ENCODE measurements around the gene RNU1-1. TPM values are rescaled to one million over a fixed set of nuclear protein-coding genes. Genes with fewer than 3 reads are reported as not detected.
"Not testable (repeated sequence)": the region's sequence is repeated elsewhere in the genome, so short reads cannot be mapped to it uniquely, and the experiment has no call there.

The RNU1-1 gene
- total RNA-seq, 4 donors from 2014 or later, result under 0.01 TPM

DNA sequence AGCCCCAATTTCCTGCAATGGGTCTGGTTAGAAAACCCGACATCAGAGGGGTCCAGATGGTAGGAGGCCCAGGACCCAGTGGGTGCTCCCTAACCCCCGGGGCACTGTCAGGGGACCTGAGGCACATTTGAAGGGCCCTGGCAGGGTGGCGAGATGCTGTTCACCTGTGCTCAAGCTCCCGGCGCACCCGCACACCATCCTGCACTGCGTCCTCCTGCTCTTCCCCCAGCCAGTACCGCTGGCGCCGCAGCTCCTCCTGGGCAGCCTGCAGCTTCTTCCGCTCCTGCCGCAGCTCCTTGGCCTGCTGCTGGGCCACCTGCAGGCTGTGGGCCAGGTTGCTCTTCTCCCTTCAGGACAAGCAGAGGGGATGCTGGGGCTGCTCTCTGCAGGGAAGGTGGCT lies 36.0 kb downstream of the RNU1-1 start:
- intact Hi-C loops (cut with DNase I), result no loop called here
- Histone ChIP-seq H3K4me3 (no peak overlapping the region), H3K9me3 (no peaks in the 10 kb centered on the region), H3K36me3 (peaks cover 11 to 99% (median 31%) of the 10 kb centered on the region in 3 donors), H3K27me3 (no peaks in the 10 kb centered on the region), H3K27ac (no peak overlapping the region), H3K4me1 (no peaks in the 10 kb centered on the region)
- DNase-seq, result no peak
- 88 to 90% methylated on average over 2 to 11 of the region's 12 CpGs for WGBS, 2 donors
- TF ChIP-seq, protein P1, sequence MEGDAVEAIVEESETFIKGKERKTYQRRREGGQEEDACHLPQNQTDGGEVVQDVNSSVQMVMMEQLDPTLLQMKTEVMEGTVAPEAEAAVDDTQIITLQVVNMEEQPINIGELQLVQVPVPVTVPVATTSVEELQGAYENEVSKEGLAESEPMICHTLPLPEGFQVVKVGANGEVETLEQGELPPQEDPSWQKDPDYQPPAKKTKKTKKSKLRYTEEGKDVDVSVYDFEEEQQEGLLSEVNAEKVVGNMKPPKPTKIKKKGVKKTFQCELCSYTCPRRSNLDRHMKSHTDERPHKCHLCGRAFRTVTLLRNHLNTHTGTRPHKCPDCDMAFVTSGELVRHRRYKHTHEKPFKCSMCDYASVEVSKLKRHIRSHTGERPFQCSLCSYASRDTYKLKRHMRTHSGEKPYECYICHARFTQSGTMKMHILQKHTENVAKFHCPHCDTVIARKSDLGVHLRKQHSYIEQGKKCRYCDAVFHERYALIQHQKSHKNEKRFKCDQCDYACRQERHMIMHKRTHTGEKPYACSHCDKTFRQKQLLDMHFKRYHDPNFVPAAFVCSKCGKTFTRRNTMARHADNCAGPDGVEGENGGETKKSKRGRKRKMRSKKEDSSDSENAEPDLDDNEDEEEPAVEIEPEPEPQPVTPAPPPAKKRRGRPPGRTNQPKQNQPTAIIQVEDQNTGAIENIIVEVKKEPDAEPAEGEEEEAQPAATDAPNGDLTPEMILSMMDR (IDR thresholded peaks at IDR 0.05), result no peak
- no peak for TF ChIP-seq POLR2A (IDR thresholded peaks at IDR 0.05)

DNA sequence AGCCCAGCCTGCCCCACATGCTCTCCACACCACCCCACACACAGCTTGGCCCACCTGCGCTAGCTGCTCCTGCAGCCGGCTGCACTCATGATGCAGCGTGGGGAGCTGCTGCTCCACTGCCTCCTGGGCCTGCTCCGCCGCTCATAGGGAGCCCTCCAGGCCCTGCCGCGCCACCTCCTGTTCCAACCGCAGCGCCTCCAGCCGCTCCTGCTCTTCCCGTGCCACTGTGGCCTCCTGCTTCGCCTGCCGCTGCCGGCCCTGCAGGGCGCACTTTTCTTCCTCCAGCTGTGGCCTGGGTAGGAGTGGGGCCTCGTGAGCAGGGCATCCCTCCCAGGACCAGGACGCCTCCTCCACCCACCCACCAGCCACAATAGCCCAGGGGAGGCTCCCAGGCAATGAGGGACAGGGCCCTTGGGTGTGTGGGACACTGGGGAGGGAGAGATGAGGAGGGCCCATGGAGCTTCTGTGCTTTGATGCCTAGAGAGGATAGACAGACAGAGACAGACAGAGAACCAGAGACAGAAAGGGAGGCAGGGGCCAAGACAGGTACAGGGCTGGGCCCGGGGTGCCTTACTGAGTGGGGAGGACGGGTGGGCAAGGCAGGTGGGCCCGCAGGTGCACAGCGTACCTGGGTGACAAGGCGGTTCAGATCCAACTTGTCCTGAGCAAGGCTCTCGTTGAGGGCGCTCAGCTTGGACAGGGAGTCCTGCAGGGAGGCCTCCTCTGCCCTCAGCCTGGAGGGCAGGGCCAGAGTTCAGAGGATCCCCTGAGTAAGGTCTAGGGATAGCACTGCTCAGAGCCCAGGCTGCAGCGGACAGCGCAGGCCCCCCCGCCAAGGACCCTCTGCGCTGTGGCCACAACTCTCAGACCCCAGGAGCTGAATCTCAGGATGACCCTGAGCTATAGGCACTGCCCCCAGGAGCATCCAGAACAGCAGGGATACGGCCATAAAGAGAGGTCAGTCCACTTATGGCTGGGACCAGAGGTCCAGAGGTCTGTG lies 38.0 kb downstream of the RNU1-1 start:
- H3K4me1 ChIP-seq; DNase-seq; H3K9me3 ChIP-seq; H3K27ac ChIP-seq; intact Hi-C loops (cut with DNase I); H3K4me3 ChIP-seq; H3K27me3 ChIP-seq: not testable (repeated sequence)
- WGBS, 2 donors, result 97 to 100% methylated on average over 6 to 10 of the region's 29 CpGs
- H3K36me3 ChIP-seq, result peaks cover 11 to 92% (median 29%) of the 10 kb centered on the region in 3 donors

DNA sequence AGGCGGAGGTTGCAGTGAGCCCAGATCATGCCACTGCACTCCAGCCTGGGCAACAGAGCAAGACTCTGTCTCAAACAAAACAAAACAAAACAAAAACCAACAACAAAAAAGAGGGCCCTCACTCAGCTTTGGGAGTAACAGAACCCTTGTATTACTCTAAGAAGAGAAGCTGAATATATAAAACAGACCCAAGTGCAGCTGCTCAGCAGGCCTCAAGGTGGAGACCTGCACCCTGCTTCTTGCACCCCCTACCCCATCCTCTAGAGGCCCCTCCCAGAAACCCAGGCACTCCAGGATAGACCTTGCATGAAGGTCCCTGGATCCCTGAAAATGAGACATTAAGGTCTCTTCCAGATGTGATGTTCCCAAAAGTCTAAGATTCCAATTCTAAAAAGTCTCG lies 39.2 kb downstream of the RNU1-1 start:
- peaks cover 11 to 80% (median 29%) of the 10 kb centered on the region in 3 donors for H3K36me3 ChIP-seq
- 93 to 100% methylated on average over 1 to 2 of the region's 2 CpGs for WGBS, 2 donors
- DNase-seq; intact Hi-C loops (cut with DNase I); H3K9me3 ChIP-seq; H3K4me3 ChIP-seq; H3K27ac ChIP-seq; H3K4me1 ChIP-seq; H3K27me3 ChIP-seq: not testable (repeated sequence)

DNA sequence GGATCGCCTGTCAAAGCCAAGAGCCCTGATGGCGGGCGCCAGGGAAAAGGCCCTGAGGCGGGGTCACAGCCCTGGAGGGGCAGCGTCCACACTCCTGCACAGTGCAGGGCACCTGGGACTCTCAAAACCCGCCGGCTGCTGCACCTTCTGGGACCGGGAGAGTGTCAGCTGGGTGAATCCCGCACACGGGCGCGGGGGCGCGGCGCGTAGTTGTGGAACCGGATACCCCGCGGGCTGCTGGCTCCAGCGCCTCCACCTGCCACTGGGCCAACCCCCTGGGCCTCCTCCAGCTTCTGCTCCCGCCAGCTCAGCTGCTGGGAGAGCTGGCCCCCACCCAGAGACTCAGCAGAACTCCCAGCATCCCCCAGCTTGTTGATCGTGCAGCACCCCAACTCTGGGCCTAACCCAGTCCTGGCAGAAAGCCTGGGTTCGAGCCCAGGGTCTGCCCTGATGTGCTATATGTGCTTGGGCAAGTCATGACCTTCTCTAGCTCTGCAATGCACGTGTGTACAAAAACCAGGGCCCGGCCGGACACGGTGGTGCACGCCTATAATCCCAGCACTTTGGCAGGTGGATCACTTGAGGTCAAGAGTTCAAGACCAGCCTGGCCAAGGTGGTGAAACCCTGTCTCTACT lies 39.8 kb downstream of the RNU1-1 start:
- no peak for DNase-seq

DNA sequence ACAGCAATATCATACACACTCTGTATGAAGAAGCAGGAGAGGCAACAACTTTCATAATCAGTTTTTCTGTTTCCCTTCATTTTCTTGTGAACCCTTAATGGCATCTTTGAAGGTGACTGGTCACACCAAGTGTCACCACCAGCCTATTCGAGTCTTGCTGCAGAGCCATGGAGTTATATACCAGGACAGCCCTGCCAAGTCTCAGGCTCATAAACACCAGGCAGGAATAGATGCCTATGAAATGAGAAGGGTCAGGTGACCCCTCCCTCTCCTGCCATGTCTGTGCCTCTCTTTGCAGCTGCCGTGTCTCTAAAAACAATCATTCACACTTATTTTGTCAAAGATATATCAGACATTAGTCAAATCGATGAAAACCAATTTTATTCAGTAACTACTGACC lies 45.5 kb downstream of the RNU1-1 start:
- intact Hi-C loops (cut with DNase I), result no loop called here
- Histone ChIP-seq H3K4me1 (no peaks in the 10 kb centered on the region), H3K27ac (no peak overlapping the region), H3K4me3 (no peak overlapping the region), H3K27me3 (no peaks in the 10 kb centered on the region), H3K36me3 (peaks cover 0 to 51% (median 3%) of the 10 kb centered on the region in 3 donors), H3K9me3 (no peaks in the 10 kb centered on the region)
- DNase-seq, result no peak
- no peak for TF ChIP-seq POLR2A (IDR thresholded peaks at IDR 0.05)
- TF ChIP-seq, protein P1 (IDR thresholded peaks at IDR 0.05), result no peak
- WGBS, 2 donors, result 76 to 98% methylated on average over 3 of the region's 3 CpGs

More for the DNA sequence above, 39.8 kb downstream of the RNU1-1 start:
- Histone ChIP-seq H3K4me1 (no peaks in the 10 kb centered on the region), H3K4me3 (no peak overlapping the region), H3K27ac (no peak overlapping the region), H3K36me3 (peaks cover 11 to 74% (median 29%) of the 10 kb centered on the region in 3 donors), H3K9me3 (no peaks in the 10 kb centered on the region), H3K27me3 (no peaks in the 10 kb centered on the region)
- WGBS, 2 donors, result 81 to 91% methylated on average over 4 to 19 of the region's 28 CpGs
- TF ChIP-seq POLR2A (IDR thresholded peaks at IDR 0.05), result no peak
- TF ChIP-seq, protein P1 (IDR thresholded peaks at IDR 0.05), result no peak
- intact Hi-C loops (cut with DNase I), result no loop called here

All from esophagus squamous epithelium (tissue), 5 donors.